Vagina (tissue), 2 donors: ENCODE data around the gene DNAH3. TPM values are rescaled to one million over a fixed set of nuclear protein-coding genes. Genes with fewer than 3 reads are reported as not detected.
"Not testable (repeated sequence)": the region's sequence is repeated elsewhere in the genome, so short reads cannot be mapped to it uniquely, and the experiment has no call there.

Source experiments
- DNase-seq, 2 donors: peaks; one replicate each; pipeline ENCODE4 v3.0.0-alpha.2; 2017; ENCODE audit errors: extremely low spot score in 2 of 2
- H3K27ac ChIP-seq: fragments of 200-600 bp; sonication (generic); one replicate; pipeline ENCODE4 v1.5.1; 2019
- H3K27me3 ChIP-seq: fragments of 200-600 bp; sonication (generic); one replicate; pipeline ENCODE4 v1.5.1; 2019
- H3K36me3 ChIP-seq, 2 donors: fragments of 200-600 bp; sonication (generic); one replicate each; pipeline ENCODE4 v1.5.1; 2017 to 2019
- H3K4me1 ChIP-seq: fragments of 200-600 bp; sonication (generic); one replicate; pipeline ENCODE4 v1.5.1; 2019
- H3K4me3 ChIP-seq, 2 donors: fragments of 200-600 bp; sonication (generic); 1 replicate in 1 of 2; 2 replicates in 1 of 2; pipeline ENCODE4 v1.5.1; 2016 to 2019
- H3K9me3 ChIP-seq: fragments of 200-600 bp; sonication (generic); one replicate; pipeline ENCODE4 v1.5.1; 2019
- POLR2A ChIP-seq, 2 donors: fragments of 450-650 bp; IDR thresholded peaks; one replicate each; pipeline ENCODE4 v1.6.1; 2017; ENCODE audit warnings: antibody characterized with exemption in 2 of 2, mild to moderate bottlenecking in 2 of 2, moderate library complexity in 2 of 2
- POLR2AphosphoS5 ChIP-seq, 2 donors: sonication (generic); formaldehyde crosslinking; IDR thresholded peaks; one replicate each; pipeline ENCODE4 v1.9.0; 2017; ENCODE audit warnings: antibody characterized with exemption in 2 of 2, mild to moderate bottlenecking in 2 of 2, low read depth in 1 of 2; ENCODE audit not compliant: insufficient read depth in 1 of 2
- intact Hi-C: fragments of 100-400 bp; cut with DNase I; formaldehyde crosslinking; loops from one replicate; pipeline ENCODE4 v1.15.1; 2023
- total RNA-seq: library from RNA; depleted of rRNA; stranded (reverse); fragments of >200 nt; gene quantifications from one replicate; pipeline ENCODE4 v1.2.3, GENCODE V29; 2016
- TF ChIP-seq, protein P1 (sequence below), 3 experiments: fragments of 450-650 bp in 2 of 3; fragments of 200-600 bp in 1 of 3; sonication (generic) in 1 of 3; IDR thresholded peaks; one replicate each; pipeline ENCODE4 v1.5.1; 2017 to 2019; ENCODE audit warnings: antibody characterized with exemption in 3 of 3, mild to moderate bottlenecking in 2 of 3, moderate library complexity in 2 of 3

Gene DNAH3
- total RNA-seq, 1 donor from 2014 or later: 0.25 TPM

DNA sequence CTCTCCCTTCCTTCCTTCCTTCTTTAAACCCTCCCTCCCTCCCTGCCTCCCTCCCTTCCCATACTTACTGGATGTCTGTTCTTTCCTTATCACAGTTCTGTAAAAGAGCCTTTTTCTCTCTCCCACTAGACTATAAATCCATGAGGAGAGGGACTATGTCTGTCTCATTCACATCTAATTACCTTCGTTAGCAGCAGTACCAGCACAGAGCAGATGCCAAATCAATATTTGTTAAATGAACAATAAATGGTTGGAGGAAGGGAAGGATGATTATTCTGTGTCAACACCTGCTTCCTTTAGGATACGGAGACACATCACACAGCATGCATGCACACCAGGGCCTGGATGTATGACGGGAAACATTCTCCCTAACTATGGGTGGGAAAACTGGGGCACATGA is 94.2 kb downstream of the DNAH3 start:
- Histone ChIP-seq H3K27ac (no peak overlapping the region), H3K9me3 (no peaks in the 10 kb centered on the region), H3K36me3 (no peaks in the 10 kb centered on the region), H3K4me3 (no peak overlapping the region), H3K4me1 (no peaks in the 10 kb centered on the region), H3K27me3 (no peaks in the 10 kb centered on the region)
- DNase-seq: no peak
- TF ChIP-seq POLR2A (IDR thresholded peaks at IDR 0.05): no peak
- no peak for TF ChIP-seq POLR2AphosphoS5 (IDR thresholded peaks at IDR 0.05; ENCODE audit: insufficient read depth in 1 of 2, low read depth in 1 of 2)
- TF ChIP-seq, protein P1, sequence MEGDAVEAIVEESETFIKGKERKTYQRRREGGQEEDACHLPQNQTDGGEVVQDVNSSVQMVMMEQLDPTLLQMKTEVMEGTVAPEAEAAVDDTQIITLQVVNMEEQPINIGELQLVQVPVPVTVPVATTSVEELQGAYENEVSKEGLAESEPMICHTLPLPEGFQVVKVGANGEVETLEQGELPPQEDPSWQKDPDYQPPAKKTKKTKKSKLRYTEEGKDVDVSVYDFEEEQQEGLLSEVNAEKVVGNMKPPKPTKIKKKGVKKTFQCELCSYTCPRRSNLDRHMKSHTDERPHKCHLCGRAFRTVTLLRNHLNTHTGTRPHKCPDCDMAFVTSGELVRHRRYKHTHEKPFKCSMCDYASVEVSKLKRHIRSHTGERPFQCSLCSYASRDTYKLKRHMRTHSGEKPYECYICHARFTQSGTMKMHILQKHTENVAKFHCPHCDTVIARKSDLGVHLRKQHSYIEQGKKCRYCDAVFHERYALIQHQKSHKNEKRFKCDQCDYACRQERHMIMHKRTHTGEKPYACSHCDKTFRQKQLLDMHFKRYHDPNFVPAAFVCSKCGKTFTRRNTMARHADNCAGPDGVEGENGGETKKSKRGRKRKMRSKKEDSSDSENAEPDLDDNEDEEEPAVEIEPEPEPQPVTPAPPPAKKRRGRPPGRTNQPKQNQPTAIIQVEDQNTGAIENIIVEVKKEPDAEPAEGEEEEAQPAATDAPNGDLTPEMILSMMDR (IDR thresholded peaks at IDR 0.05): no peak
- intact Hi-C loops: no loop called here

- H3K27me3 ChIP-seq, H3K36me3 ChIP-seq, H3K4me1 ChIP-seq, intact Hi-C loops, H3K9me3 ChIP-seq, H3K27ac ChIP-seq, H3K4me3 ChIP-seq, DNase-seq: not testable (repeated sequence)
Observed at GRCh38 chr16:21055738-21056137, 94.9 kb downstream of the DNAH3 start.

GRCh38 chr16:21053590-21053989 is 97.1 kb downstream of the DNAH3 start:
- TF ChIP-seq POLR2AphosphoS5 (IDR thresholded peaks at IDR 0.05; ENCODE audit: insufficient read depth in 1 of 2, low read depth in 1 of 2) (no peak), POLR2A (IDR thresholded peaks at IDR 0.05) (no peak)
- TF ChIP-seq, protein P1 (IDR thresholded peaks at IDR 0.05): no peak
- H3K27ac ChIP-seq: no peak overlapping the region
- intact Hi-C loops: no loop called here

DNA sequence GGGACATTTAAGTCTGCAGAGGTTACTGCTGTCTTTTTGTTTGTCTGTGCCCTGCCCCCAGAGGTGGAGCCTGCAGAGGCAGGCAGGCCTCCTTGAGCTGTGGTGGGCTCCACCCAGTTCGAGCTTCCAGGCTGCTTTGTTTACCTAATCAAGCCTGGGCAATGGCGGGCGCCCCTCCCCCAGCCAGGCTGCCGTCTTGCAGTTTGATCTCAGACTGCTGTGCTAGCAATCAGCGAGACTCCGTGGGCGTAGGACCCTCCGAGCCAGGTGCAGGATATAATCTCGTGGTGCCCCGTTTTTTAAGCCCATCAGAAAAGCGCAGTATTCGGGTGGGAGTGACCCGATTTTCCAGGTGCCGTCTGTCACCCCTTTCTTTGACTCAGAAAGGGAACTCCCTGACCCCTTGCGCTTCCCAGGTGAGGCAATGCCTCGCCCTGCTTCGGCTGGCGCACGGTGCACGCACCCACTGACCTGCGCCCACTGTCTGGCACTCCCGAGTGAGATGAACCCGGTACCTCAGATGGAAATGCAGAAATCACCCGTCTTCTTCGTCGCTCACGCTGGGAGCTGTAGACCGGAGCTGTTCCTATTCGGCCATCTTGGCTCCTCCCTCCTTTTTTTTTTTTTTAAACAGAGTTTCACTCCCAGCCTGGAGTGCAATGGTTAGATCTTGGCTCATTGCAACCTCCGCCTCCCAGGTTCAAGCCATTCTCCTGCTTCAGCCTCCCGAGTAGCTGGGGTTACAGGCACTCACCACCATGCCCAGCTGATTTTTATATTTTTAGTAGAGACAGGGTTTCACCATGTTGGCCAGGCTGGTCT is 102.3 kb downstream of the DNAH3 start:
- intact Hi-C loops, DNase-seq, H3K4me1 ChIP-seq, H3K36me3 ChIP-seq, H3K27ac ChIP-seq, H3K9me3 ChIP-seq, H3K27me3 ChIP-seq: not testable (repeated sequence)
- H3K4me3 ChIP-seq: peak overlapping the region in 1 of 2 donors; percentile 20

More at GRCh38 chr16:21053590-21053989, 97.1 kb downstream of the DNAH3 start:
- H3K4me3 ChIP-seq: no peak overlapping the region
- no peaks in the 10 kb centered on the region for H3K36me3 ChIP-seq
- no peaks in the 10 kb centered on the region for H3K4me1 ChIP-seq
- no peaks in the 10 kb centered on the region for H3K9me3 ChIP-seq
- no peaks in the 10 kb centered on the region for H3K27me3 ChIP-seq
- DNase-seq: no peak

- Histone ChIP-seq H3K36me3 (no peaks in the 10 kb centered on the region), H3K9me3 (no peaks in the 10 kb centered on the region), H3K27me3 (no peaks in the 10 kb centered on the region), H3K27ac (no peak overlapping the region), H3K4me1 (no peaks in the 10 kb centered on the region), H3K4me3 (no peak overlapping the region)
- TF ChIP-seq, protein P1 (IDR thresholded peaks at IDR 0.05): no peak
- TF ChIP-seq POLR2A (IDR thresholded peaks at IDR 0.05) (no peak), POLR2AphosphoS5 (IDR thresholded peaks at IDR 0.05; ENCODE audit: insufficient read depth in 1 of 2, low read depth in 1 of 2) (no peak)
- DNase-seq: no peak
- intact Hi-C loops: no loop called here
Observed at GRCh38 chr16:21038197-21038596, 112.4 kb downstream of the DNAH3 start.

DNA sequence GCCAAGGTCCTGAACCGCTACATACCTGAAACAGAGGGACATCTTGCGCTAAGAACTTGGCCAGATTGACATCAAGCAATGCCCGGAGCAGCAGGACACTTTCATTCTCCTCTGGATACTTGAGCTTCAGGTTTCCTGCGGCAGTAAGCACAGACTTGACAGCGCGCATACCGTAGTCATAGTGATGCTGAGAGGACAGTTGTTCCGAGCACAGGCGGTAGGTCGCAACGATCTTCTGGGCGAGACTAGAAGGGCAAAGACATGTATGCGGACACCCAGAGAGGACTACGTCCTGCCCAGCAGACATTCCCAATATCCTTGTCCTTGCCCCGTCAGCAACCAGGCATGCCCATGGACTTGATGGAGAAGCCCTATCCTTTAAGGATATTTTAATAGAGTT is 112.9 kb downstream of the DNAH3 start:
- intact Hi-C loops: no loop called here
- no peak overlapping the region for H3K4me3 ChIP-seq
- no peaks in the 10 kb centered on the region for H3K27me3 ChIP-seq

More for the DNA sequence above, 112.9 kb downstream of the DNAH3 start:
- Histone ChIP-seq H3K36me3 (no peaks in the 10 kb centered on the region), H3K4me1 (no peaks in the 10 kb centered on the region), H3K9me3 (no peaks in the 10 kb centered on the region), H3K27ac (no peak overlapping the region)
- TF ChIP-seq POLR2A (IDR thresholded peaks at IDR 0.05) (no peak), POLR2AphosphoS5 (IDR thresholded peaks at IDR 0.05; ENCODE audit: insufficient read depth in 1 of 2, low read depth in 1 of 2) (no peak)
- TF ChIP-seq, protein P1 (IDR thresholded peaks at IDR 0.05): no peak
- DNase-seq: no peak
